Measurements from ENCODE around the gene PSAPL1.

GRCh38 chr4:7434766-7435150 lies at the start of gene PSAPL1:
- TF ChIP-seq CTCF (conservative IDR thresholded peaks at IDR 0.05 in 1 of 2, IDR thresholded peaks at IDR 0.05 in 1 of 2; ENCODE audit: low read depth in 1 of 2, low read length in 2 of 2) (no peak), EZH2 (IDR thresholded peaks at IDR 0.05; ENCODE audit: low read length, missing control alignments) (no peak)
